Transverse colon (tissue), 3 donors: Measurements from ENCODE around the gene SFXN5.

ENCODE experiments used
- CTCF ChIP-seq, 5 experiments: fragments of 200-600 bp in 3 of 5; fragments of 450-650 bp in 2 of 5; sonication (generic) in 3 of 5; IDR thresholded peaks; 1 replicate in 2 of 5; 2 replicates in 3 of 5; pipeline ENCODE4 v1.5.1; 2016 to 2017; ENCODE audit warnings: antibody characterized with exemption in 5 of 5, inconsistent platforms in 3 of 5, mild to moderate bottlenecking in 2 of 5, moderate library complexity in 1 of 5
- POLR2A ChIP-seq: fragments of 450-650 bp; IDR thresholded peaks from one replicate; pipeline ENCODE4 v1.6.1; 2016; ENCODE audit warnings: antibody characterized with exemption, mild to moderate bottlenecking, moderate library complexity

- TF ChIP-seq CTCF (IDR thresholded peaks at IDR 0.05) (no peak), POLR2A (no peak)
Measured at GRCh38 chr2:72945450-72946019, 126.0 kb downstream of the SFXN5 start.
